SK-N-SH (cell line): ENCODE results near the gene REPS2.

Experiments used
- EZH2phosphoT487 ChIP-seq: fragments of 200-600 bp; sonication (generic); IDR thresholded peaks from 2 replicates; pipeline ENCODE4 v1.6.1; 2017; ENCODE audit warnings: low read depth, mixed run types, mild to moderate bottlenecking, antibody characterized with exemption, moderate library complexity, borderline replicate concordance
- MEF2A ChIP-seq: IDR thresholded peaks from 2 replicates; pipeline ENCODE4 v1.4.0; 2012; ENCODE audit warnings: low read depth, borderline replicate concordance
- POLR2AphosphoS5 ChIP-seq: IDR thresholded peaks from 2 replicates; pipeline ENCODE4 v1.6.1; 2012; ENCODE audit warnings: low read depth, low read length
- SMC3 ChIP-seq: IDR thresholded peaks from 2 replicates; pipeline ENCODE4 v1.6.1; 2012; ENCODE audit warnings: low read depth, low read length, improper control_type of control experiment
- TF ChIP-seq, protein P1 (sequence below): fragments of 200-600 bp; sonication (generic); IDR thresholded peaks from 2 replicates; pipeline ENCODE4 v1.6.1; 2017; ENCODE audit warnings: antibody characterized with exemption, mild to moderate bottlenecking, moderate library complexity
- TF ChIP-seq, protein P2 (sequence below): IDR thresholded peaks from 2 replicates; pipeline ENCODE4 v1.4.0; 2012; ENCODE audit warnings: low read depth, borderline replicate concordance
- TF ChIP-seq, protein P3 (sequence below): IDR thresholded peaks from 2 replicates; pipeline ENCODE4 v1.6.1; 2012; ENCODE audit warnings: mild to moderate bottlenecking, low read depth, low read length, moderate library complexity

DNA sequence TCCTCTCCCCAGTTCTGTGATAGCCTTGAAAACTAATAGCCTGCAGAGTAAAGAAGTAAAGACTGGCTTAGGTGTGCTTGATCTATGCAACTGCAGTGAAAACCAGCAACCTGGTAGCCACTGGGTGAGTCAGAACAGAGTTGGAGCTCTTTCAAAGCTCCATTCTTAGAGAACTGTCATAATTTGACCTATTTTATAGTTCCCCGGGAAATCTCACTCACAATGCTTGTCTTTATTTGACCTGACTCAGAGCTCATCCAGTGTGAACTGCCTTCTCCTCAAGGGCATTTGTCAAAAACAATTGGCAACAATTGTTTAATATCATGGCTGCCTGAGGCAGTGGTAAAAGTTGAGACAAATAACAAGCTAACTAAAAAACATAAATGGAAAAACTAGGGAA is 215.5 kb downstream of the REPS2 start:
- TF ChIP-seq EZH2phosphoT487 (no peak), MEF2A (no peak), SMC3 (no peak), POLR2AphosphoS5 (no peak)
- TF ChIP-seq, protein P1, sequence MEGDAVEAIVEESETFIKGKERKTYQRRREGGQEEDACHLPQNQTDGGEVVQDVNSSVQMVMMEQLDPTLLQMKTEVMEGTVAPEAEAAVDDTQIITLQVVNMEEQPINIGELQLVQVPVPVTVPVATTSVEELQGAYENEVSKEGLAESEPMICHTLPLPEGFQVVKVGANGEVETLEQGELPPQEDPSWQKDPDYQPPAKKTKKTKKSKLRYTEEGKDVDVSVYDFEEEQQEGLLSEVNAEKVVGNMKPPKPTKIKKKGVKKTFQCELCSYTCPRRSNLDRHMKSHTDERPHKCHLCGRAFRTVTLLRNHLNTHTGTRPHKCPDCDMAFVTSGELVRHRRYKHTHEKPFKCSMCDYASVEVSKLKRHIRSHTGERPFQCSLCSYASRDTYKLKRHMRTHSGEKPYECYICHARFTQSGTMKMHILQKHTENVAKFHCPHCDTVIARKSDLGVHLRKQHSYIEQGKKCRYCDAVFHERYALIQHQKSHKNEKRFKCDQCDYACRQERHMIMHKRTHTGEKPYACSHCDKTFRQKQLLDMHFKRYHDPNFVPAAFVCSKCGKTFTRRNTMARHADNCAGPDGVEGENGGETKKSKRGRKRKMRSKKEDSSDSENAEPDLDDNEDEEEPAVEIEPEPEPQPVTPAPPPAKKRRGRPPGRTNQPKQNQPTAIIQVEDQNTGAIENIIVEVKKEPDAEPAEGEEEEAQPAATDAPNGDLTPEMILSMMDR: no peak
- TF ChIP-seq, protein P2, sequence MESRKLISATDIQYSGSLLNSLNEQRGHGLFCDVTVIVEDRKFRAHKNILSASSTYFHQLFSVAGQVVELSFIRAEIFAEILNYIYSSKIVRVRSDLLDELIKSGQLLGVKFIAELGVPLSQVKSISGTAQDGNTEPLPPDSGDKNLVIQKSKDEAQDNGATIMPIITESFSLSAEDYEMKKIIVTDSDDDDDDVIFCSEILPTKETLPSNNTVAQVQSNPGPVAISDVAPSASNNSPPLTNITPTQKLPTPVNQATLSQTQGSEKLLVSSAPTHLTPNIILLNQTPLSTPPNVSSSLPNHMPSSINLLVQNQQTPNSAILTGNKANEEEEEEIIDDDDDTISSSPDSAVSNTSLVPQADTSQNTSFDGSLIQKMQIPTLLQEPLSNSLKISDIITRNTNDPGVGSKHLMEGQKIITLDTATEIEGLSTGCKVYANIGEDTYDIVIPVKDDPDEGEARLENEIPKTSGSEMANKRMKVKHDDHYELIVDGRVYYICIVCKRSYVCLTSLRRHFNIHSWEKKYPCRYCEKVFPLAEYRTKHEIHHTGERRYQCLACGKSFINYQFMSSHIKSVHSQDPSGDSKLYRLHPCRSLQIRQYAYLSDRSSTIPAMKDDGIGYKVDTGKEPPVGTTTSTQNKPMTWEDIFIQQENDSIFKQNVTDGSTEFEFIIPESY: no peak
- TF ChIP-seq, protein P3, sequence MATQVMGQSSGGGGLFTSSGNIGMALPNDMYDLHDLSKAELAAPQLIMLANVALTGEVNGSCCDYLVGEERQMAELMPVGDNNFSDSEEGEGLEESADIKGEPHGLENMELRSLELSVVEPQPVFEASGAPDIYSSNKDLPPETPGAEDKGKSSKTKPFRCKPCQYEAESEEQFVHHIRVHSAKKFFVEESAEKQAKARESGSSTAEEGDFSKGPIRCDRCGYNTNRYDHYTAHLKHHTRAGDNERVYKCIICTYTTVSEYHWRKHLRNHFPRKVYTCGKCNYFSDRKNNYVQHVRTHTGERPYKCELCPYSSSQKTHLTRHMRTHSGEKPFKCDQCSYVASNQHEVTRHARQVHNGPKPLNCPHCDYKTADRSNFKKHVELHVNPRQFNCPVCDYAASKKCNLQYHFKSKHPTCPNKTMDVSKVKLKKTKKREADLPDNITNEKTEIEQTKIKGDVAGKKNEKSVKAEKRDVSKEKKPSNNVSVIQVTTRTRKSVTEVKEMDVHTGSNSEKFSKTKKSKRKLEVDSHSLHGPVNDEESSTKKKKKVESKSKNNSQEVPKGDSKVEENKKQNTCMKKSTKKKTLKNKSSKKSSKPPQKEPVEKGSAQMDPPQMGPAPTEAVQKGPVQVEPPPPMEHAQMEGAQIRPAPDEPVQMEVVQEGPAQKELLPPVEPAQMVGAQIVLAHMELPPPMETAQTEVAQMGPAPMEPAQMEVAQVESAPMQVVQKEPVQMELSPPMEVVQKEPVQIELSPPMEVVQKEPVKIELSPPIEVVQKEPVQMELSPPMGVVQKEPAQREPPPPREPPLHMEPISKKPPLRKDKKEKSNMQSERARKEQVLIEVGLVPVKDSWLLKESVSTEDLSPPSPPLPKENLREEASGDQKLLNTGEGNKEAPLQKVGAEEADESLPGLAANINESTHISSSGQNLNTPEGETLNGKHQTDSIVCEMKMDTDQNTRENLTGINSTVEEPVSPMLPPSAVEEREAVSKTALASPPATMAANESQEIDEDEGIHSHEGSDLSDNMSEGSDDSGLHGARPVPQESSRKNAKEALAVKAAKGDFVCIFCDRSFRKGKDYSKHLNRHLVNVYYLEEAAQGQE: no peak
